H1 (cell line): ENCODE data around the gene GMPPA.
A peak's percentile ranks its signal among the peaks of the same experiment; 100 is the strongest.

Source experiments
- CREB1 ChIP-seq: IDR thresholded peaks from 2 replicates; pipeline ENCODE4 v1.6.1; 2012; ENCODE audit warnings: inconsistent platforms
- CTCF ChIP-seq, 3 experiments: IDR thresholded peaks; 1 replicate in 2 of 3; 2 replicates in 1 of 3; pipeline versions ENCODE4 v1.5.1 to v1.6.1; 2011; ENCODE audit warnings: low read length in 3 of 3, mild to moderate bottlenecking in 3 of 3, inconsistent platforms in 2 of 3, low read depth in 1 of 3, moderate library complexity in 1 of 3; ENCODE audit not compliant: insufficient read depth in 1 of 3; ENCODE audit errors: control extremely low read depth in 1 of 3
- EP300 ChIP-seq, 2 experiments: IDR thresholded peaks; 1 replicate in 1 of 2; 2 replicates in 1 of 2; pipeline ENCODE4 v1.6.1; 2011 to 2012; ENCODE audit warnings: low read depth in 2 of 2, low read length in 2 of 2, mild to moderate bottlenecking in 2 of 2, borderline replicate concordance in 1 of 2, inconsistent platforms in 1 of 2, moderate library complexity in 1 of 2
- POLR2A ChIP-seq, 2 experiments: IDR thresholded peaks; 1 replicate in 1 of 2; 2 replicates in 1 of 2; pipeline ENCODE4 v1.6.1; 2011; ENCODE audit warnings: low read depth in 2 of 2, low read length in 2 of 2, mild to moderate bottlenecking in 2 of 2; ENCODE audit errors: control extremely low read depth in 1 of 2
- POLR2AphosphoS5 ChIP-seq: IDR thresholded peaks from 2 replicates; pipeline ENCODE4 v1.6.1; 2011; ENCODE audit warnings: low read depth, low read length
- POU5F1 ChIP-seq: IDR thresholded peaks from 2 replicates; pipeline ENCODE4 v1.6.1; 2011; ENCODE audit warnings: low read depth, mild to moderate bottlenecking, low read length, moderate library complexity
- RAD21 ChIP-seq, 2 experiments: IDR thresholded peaks in 1 of 2; conservative IDR thresholded peaks in 1 of 2; 2 replicates each; pipeline ENCODE4 v1.6.1; 2011; ENCODE audit warnings: low read depth in 2 of 2, low read length in 2 of 2, improper control_type of control experiment in 1 of 2, inconsistent platforms in 1 of 2, mild to moderate bottlenecking in 1 of 2, moderate library complexity in 1 of 2
- RFX5 ChIP-seq: IDR thresholded peaks from 2 replicates; pipeline ENCODE4 v1.6.1; 2011; ENCODE audit warnings: low read depth, low read length, improper control_type of control experiment, borderline replicate concordance
- SUZ12 ChIP-seq: fragments of 200-600 bp; sonication (generic); IDR thresholded peaks from 2 replicates; pipeline ENCODE4 v1.6.1; 2012; ENCODE audit warnings: mild to moderate bottlenecking, inconsistent platforms, low read length, moderate library complexity, mixed read lengths
- TCF12 ChIP-seq: IDR thresholded peaks from 2 replicates; pipeline ENCODE4 v1.6.1; 2011; ENCODE audit warnings: low read depth, mild to moderate bottlenecking, low read length
- TEAD4 ChIP-seq: IDR thresholded peaks from 2 replicates; pipeline ENCODE4 v1.6.1; 2012; ENCODE audit warnings: low read depth, low read length, inconsistent platforms, mixed read lengths
- TF ChIP-seq, protein P1 (sequence below): IDR thresholded peaks from 2 replicates; pipeline ENCODE4 v1.6.1; 2011; ENCODE audit warnings: low read length, improper control_type of control experiment

- TF ChIP-seq SUZ12, result peak; percentile 35; the same call in 1 of the 2 replicates
- TF ChIP-seq EP300 (IDR thresholded peaks at IDR 0.05; ENCODE audit: borderline replicate concordance in 1 of 2, low read depth in 2 of 2, low read length in 2 of 2), result no peak
- no peak for TF ChIP-seq CREB1
- no peak for TF ChIP-seq RAD21 (IDR thresholded peaks at IDR 0.05 in 1 of 2, conservative IDR thresholded peaks at IDR 0.05 in 1 of 2; ENCODE audit: low read depth in 2 of 2, low read length in 2 of 2)
- TF ChIP-seq CTCF (IDR thresholded peaks at IDR 0.05; ENCODE audit: control extremely low read depth in 1 of 3, insufficient read depth in 1 of 3, low read depth in 1 of 3, low read length in 3 of 3), result no peak
- no peak for TF ChIP-seq RFX5
- TF ChIP-seq TEAD4, result no peak
- no peak for TF ChIP-seq POLR2A (IDR thresholded peaks at IDR 0.05; ENCODE audit: control extremely low read depth in 1 of 2, low read depth in 2 of 2, low read length in 2 of 2)
- no peak for TF ChIP-seq TCF12
- TF ChIP-seq, protein P1, sequence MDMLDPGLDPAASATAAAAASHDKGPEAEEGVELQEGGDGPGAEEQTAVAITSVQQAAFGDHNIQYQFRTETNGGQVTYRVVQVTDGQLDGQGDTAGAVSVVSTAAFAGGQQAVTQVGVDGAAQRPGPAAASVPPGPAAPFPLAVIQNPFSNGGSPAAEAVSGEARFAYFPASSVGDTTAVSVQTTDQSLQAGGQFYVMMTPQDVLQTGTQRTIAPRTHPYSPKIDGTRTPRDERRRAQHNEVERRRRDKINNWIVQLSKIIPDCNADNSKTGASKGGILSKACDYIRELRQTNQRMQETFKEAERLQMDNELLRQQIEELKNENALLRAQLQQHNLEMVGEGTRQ, result no peak
- no peak for TF ChIP-seq POLR2AphosphoS5
- TF ChIP-seq POU5F1, result no peak
Measured at GRCh38 chr2:219514196-219514761, 15.6 kb downstream of the GMPPA start, which contains the start of gene ASIC4.
